ENCODE measurements around the gene CD160.

- TF ChIP-seq CTCF (IDR thresholded peaks at IDR 0.05 in 8 of 11, conservative IDR thresholded peaks at IDR 0.05 in 3 of 11) = no peak
- TF ChIP-seq POLR2AphosphoS5 (IDR thresholded peaks at IDR 0.05) = no peak
- no peak for TF ChIP-seq POLR2A (IDR thresholded peaks at IDR 0.05)
Observed at GRCh38 chr1:145710291-145711027, 8.8 kb upstream of the CD160 start.
